H1 (cell line): ENCODE measurements around the gene C5orf58. TPM values are rescaled to one million over a fixed set of nuclear protein-coding genes. Genes with fewer than 3 reads are reported as not detected.

Experiments
- CTCF ChIA-PET: fragments of 300-600 bp; sonication (Branson Sonifier 250); formaldehyde crosslinking; loops from one replicate; lab custom pipeline; 2021; ENCODE audit not compliant: partially characterized antibody; lab: Charles Lee
- POLR2A ChIA-PET: fragments of 300-600 bp; sonication (Branson Sonifier 250); formaldehyde crosslinking; loops from one replicate; lab custom pipeline; 2021; ENCODE audit warnings: inconsistent platforms; ENCODE audit not compliant: partially characterized antibody; lab: Charles Lee
- DNase-seq, 2 experiments: peaks; one replicate each; pipeline versions ENCODE4 v3.0.0 to v3.0.0-alpha.2; 2010 to 2022; ENCODE audit warnings: low spot score in 2 of 2, low read depth in 1 of 2, mixed read lengths in 1 of 2
- FAIRE-seq: peaks from 2 replicates; lab custom pipeline; 2011; peaks lifted over from hg19 to GRCh38; lab: Jason Lieb, UNC
- H2AFZ ChIP-seq: 2 replicates; pipeline ENCODE4 v1.8.1; 2012; ENCODE audit warnings: low read length, inconsistent platforms
- H2AK5ac ChIP-seq: 2 replicates; pipeline ENCODE4 v1.6.1; 2013; ENCODE audit warnings: low read depth, low read length
- H2BK120ac ChIP-seq: replicated peaks from 2 replicates; pipeline ENCODE3; 2013; ENCODE audit warnings: low read depth, low read length, inconsistent platforms
- H2BK12ac ChIP-seq: 2 replicates; pipeline ENCODE4 v1.6.1; 2013; ENCODE audit warnings: low read depth, low read length
- H2BK15ac ChIP-seq: 2 replicates; pipeline ENCODE4 v1.6.1; 2013; ENCODE audit warnings: low read length
- H2BK20ac ChIP-seq: 2 replicates; pipeline ENCODE4 v1.6.1; 2013; ENCODE audit warnings: low read length
- H2BK5ac ChIP-seq: 2 replicates; pipeline ENCODE4 v1.6.1; 2013; ENCODE audit warnings: low read depth, low read length
- H3K14ac ChIP-seq: 2 replicates; pipeline ENCODE4 v1.6.1; 2013; ENCODE audit warnings: inconsistent platforms; ENCODE audit not compliant: insufficient read length
- H3K18ac ChIP-seq: 2 replicates; pipeline ENCODE4 v1.6.1; 2013; ENCODE audit warnings: low read length; ENCODE audit errors: extremely low read depth
- H3K23ac ChIP-seq: 2 replicates; pipeline ENCODE4 v1.6.1; 2013; ENCODE audit warnings: inconsistent platforms; ENCODE audit not compliant: insufficient read length
- H3K23me2 ChIP-seq: 2 replicates; pipeline ENCODE4 v1.6.1; 2013; ENCODE audit warnings: low read depth, low read length
- H3K27ac ChIP-seq: 2 replicates; pipeline ENCODE4 v1.6.1; 2011; ENCODE audit warnings: low read depth, low read length, inconsistent platforms
- H3K27me3 ChIP-seq, 4 experiments: replicated peaks in 1 of 4; 1 replicate in 1 of 4; 2 replicates in 3 of 4; pipeline versions ENCODE4 v1.6.1 to v1.8.1; 2011 to 2013; ENCODE audit warnings: low read length in 3 of 4, mild to moderate bottlenecking in 3 of 4, inconsistent platforms in 2 of 4, mixed read lengths in 2 of 4, moderate library complexity in 1 of 4; ENCODE audit not compliant: control insufficient read depth in 3 of 4, insufficient read depth in 3 of 4; ENCODE audit errors: extremely low read depth in 1 of 4
- H3K36me3 ChIP-seq, 4 experiments: 2 replicates each; pipeline versions ENCODE4 v1.6.1 to v1.8.1; 2011 to 2013; ENCODE audit warnings: mild to moderate bottlenecking in 4 of 4, low read length in 3 of 4, moderate library complexity in 2 of 4, control low read depth in 1 of 4, inconsistent platforms in 1 of 4; ENCODE audit not compliant: insufficient read depth in 4 of 4, control insufficient read depth in 2 of 4
- H3K4ac ChIP-seq: replicated peaks from 2 replicates; pipeline ENCODE3; 2013; ENCODE audit warnings: low read length, low read depth, mixed read lengths, inconsistent platforms; ENCODE audit not compliant: insufficient read length
- H3K4me1 ChIP-seq, 4 experiments: replicated peaks in 1 of 4; 1 replicate in 1 of 4; 2 replicates in 3 of 4; pipeline versions ENCODE4 v1.6.1 to v1.8.1; 2011 to 2013; ENCODE audit warnings: low read length in 3 of 4, inconsistent platforms in 2 of 4, mixed read lengths in 1 of 4; ENCODE audit not compliant: insufficient read depth in 4 of 4, control insufficient read depth in 3 of 4
- H3K4me2 ChIP-seq, 2 experiments: 2 replicates each; pipeline versions ENCODE4 v1.6.1 to v1.8.1; 2011 to 2013; ENCODE audit warnings: low read depth in 2 of 2, low read length in 2 of 2, control low read depth in 1 of 2, inconsistent platforms in 1 of 2, mild to moderate bottlenecking in 1 of 2; ENCODE audit not compliant: insufficient read depth in 1 of 2
- H3K4me3 ChIP-seq, 4 experiments: fragments of 200-600, 300-600 bp in 1 of 4; sonication (generic), shearing (Covaris generic), sonication (Bioruptor Twin) in 1 of 4; 2 replicates each; pipeline versions ENCODE4 v1.5.1 to v1.8.1; 2011 to 2016; ENCODE audit warnings: low read length in 4 of 4, low read depth in 3 of 4, control low read depth in 2 of 4, inconsistent platforms in 2 of 4, mild to moderate bottlenecking in 2 of 4, mixed read lengths in 1 of 4, moderate library complexity in 1 of 4; ENCODE audit not compliant: insufficient read depth in 2 of 4; ENCODE audit errors: extremely low read depth in 1 of 4
- H3K56ac ChIP-seq: replicated peaks from 2 replicates; pipeline ENCODE3; 2013; ENCODE audit warnings: low read depth, mild to moderate bottlenecking, mixed read lengths, low read length, inconsistent platforms; ENCODE audit not compliant: insufficient read length
- H3K79me1 ChIP-seq: 2 replicates; pipeline ENCODE4 v1.6.1; 2013; ENCODE audit warnings: low read depth, low read length, control low read depth
- H3K79me2 ChIP-seq, 2 experiments: 2 replicates each; pipeline versions ENCODE4 v1.6.1 to v1.8.1; 2012 to 2013; ENCODE audit warnings: low read length in 2 of 2, mild to moderate bottlenecking in 2 of 2, inconsistent platforms in 1 of 2; ENCODE audit not compliant: insufficient read depth in 2 of 2, control insufficient read depth in 1 of 2
- H3K9ac ChIP-seq, 4 experiments: replicated peaks in 1 of 4; 1 replicate in 1 of 4; 2 replicates in 3 of 4; pipeline versions ENCODE4 v1.6.1 to v1.8.1; 2011 to 2013; ENCODE audit warnings: low read depth in 3 of 4, low read length in 3 of 4, control low read depth in 2 of 4, mild to moderate bottlenecking in 2 of 4, moderate library complexity in 2 of 4, inconsistent platforms in 1 of 4; ENCODE audit errors: extremely low read depth in 1 of 4
- H3K9me3 ChIP-seq, 2 experiments: 2 replicates each; pipeline versions ENCODE4 v1.6.1 to v1.8.1; 2012 to 2013; ENCODE audit warnings: mild to moderate bottlenecking in 2 of 2, moderate library complexity in 2 of 2, control low read depth in 1 of 2, inconsistent platforms in 1 of 2, low read depth in 1 of 2, low read length in 1 of 2, mixed read lengths in 1 of 2; ENCODE audit not compliant: insufficient read depth in 2 of 2
- H4K20me1 ChIP-seq, 2 experiments: replicated peaks in 1 of 2; 2 replicates each; pipeline versions ENCODE3 to v1.8.1; 2011 to 2013; ENCODE audit warnings: inconsistent platforms in 2 of 2, low read length in 2 of 2, mild to moderate bottlenecking in 1 of 2; ENCODE audit not compliant: insufficient read depth in 2 of 2, control insufficient read depth in 1 of 2
- H4K5ac ChIP-seq: 2 replicates; pipeline ENCODE4 v1.6.1; 2013; ENCODE audit warnings: low read length, low read depth, mixed read lengths, inconsistent platforms; ENCODE audit not compliant: insufficient read length
- H4K8ac ChIP-seq: 2 replicates; pipeline ENCODE4 v1.8.0; 2013; ENCODE audit warnings: mild to moderate bottlenecking, moderate library complexity, low read length, inconsistent platforms; ENCODE audit not compliant: insufficient read depth; ENCODE audit errors: extremely low read depth
- H4K91ac ChIP-seq: replicated peaks from 2 replicates; pipeline ENCODE3; 2013; ENCODE audit warnings: low read length, mixed read lengths, inconsistent platforms; ENCODE audit not compliant: insufficient read length
- EGR1 ChIP-seq: IDR thresholded peaks from 2 replicates; pipeline ENCODE4 v1.6.1; 2011; ENCODE audit warnings: low read depth, low read length, borderline replicate concordance
- WGBS, 2 experiments: shearing (Covaris generic) in 1 of 2; methylation state at CpG; one replicate each; pipeline versions ENCODE4 v1.1.6 to v1.1.7; 2013 to 2015; ENCODE audit warnings: low lambda C conversion rate in 2 of 2, mixed read lengths in 2 of 2, inconsistent platforms in 1 of 2, low coverage in 1 of 2, missing lambda C conversion rate in 1 of 2; ENCODE audit not compliant: insufficient replicate concordance in 2 of 2, insufficient coverage in 1 of 2, insufficient read length in 1 of 2; ENCODE audit errors: extremely low coverage in 1 of 2, missing lambda C conversion rate in 1 of 2; 5-methylcytosine and 5-hydroxymethylcytosine counted together
- polyA plus RNA-seq, 7 experiments: library from polyadenylated mRNA; depleted of rRNA in 3 of 7; stranded (reverse) in 5 of 7; unstranded in 2 of 7; fragments of >200 nt in 5 of 7; fragments of 200-250 nt in 2 of 7; gene quantifications; 1 replicate in 5 of 7; 2 replicates in 1 of 7; 4 replicates in 1 of 7; pipeline versions ENCODE4 v1.2.1 to v1.2.3, GENCODE V29; 2011 to 2013; ENCODE audit warnings: missing spikeins in 2 of 7, mixed read lengths in 2 of 7
- total RNA-seq: library from RNA; stranded (reverse); fragmentation: NEBNext Ultra II Directional; extraction: Animal tissue kit (Norgen Biotek cat#: 25700); gene quantifications from 2 replicates; pipeline ENCODE4 v1.2.1, GENCODE V29; 2021

Gene C5orf58
- total and polyA plus RNA-seq, 2 of the 8 experiments (the other 6 are each of a cell fraction or from before 2014, with no cell fraction given) = 0.24 to 1.6 TPM

GRCh38 chr5:170279459-170279817, 46.7 kb downstream of the C5orf58 start:
- Histone ChIP-seq H3K79me2 (no peaks in the 10 kb centered on the region), H3K79me1 (no peaks in the 10 kb centered on the region), H2AFZ (no peak overlapping the region), H2BK5ac (peak overlapping the region; percentile 28; the same call in 1 of the 2 replicates), H4K20me1 (no peaks in the 10 kb centered on the region), H3K23me2 (0 out of 2 replicates have a peak, but pooled peaks cover 3% of the 10 kb centered on the region), H2BK20ac (peak overlapping the region; percentile 82; the same call in 1 of the 2 replicates), H3K9me3 (peaks cover 4% of the 10 kb centered on the region in 2 experiments; a peak in 2 of 4 replicates), H3K14ac (no peak overlapping the region), H3K18ac (0 out of 2 replicates have a peak overlapping the region, but pooled peaks have one; percentile 14), H3K4me2 (peak overlapping the region; percentile 45 to 51; a peak in 3 of 4 replicates), H2BK12ac (peak overlapping the region; percentile 93; the same call in 1 of the 2 replicates), H2BK120ac (no peak overlapping the region), H3K23ac (no peak overlapping the region), H3K4me1 (peaks cover 8 to 18% (median 16%) of the 10 kb centered on the region in 4 experiments), H3K27me3 (no peaks in the 10 kb centered on the region), H4K8ac (no peak overlapping the region), H3K36me3 (no peaks in the 10 kb centered on the region), H4K91ac (peak overlapping the region; percentile 57), H3K4me3 (peak overlapping the region in 1 of 4 experiments; percentile 17; a peak in 1 of 8 replicates), H2AK5ac (0 out of 2 replicates have a peak overlapping the region, but pooled peaks have one; percentile 10), H3K9ac (no peak overlapping the region), H3K4ac (no peak overlapping the region), H4K5ac (no peak overlapping the region), H2BK15ac (peak overlapping the region; percentile 51; the same call in 1 of the 2 replicates), H3K56ac (no peak overlapping the region), H3K27ac (no peak overlapping the region)
- FAIRE-seq (no peak), DNase-seq (no peak)
- ChIA-PET CTCF (interaction anchor here (1.0 to 3.1 kb wide), 9 partner anchors 12 to 157 kb away, joined by 3 to 21 read pairs (median 3); no protein-coding TSS in a partner anchor), POLR2A (interaction anchor here (1.0 to 1.9 kb wide), 3 partner anchors 18 to 54 kb away, joined by 3 to 5 read pairs (median 3); partner anchors contain the start of gene LCP2)
- no peak for TF ChIP-seq EGR1
- WGBS, 2 experiments = 79% methylated on average over 4 of the region's 4 CpGs; no CpG with 5 or more reads in 1 of the 2 experiments
